Activated naive CD4-positive, alpha-beta T cell treated with anti-CD3 and anti-CD28 coated beads for 36 hours (primary cell): ENCODE measurements around the gene PFKM. TPM values are rescaled to one million over a fixed set of nuclear protein-coding genes. Genes with fewer than 3 reads are reported as not detected.

Experiments
- CTCF ChIA-PET: fragments of 350-600 bp; sonication (Branson Sonifier 250); formaldehyde crosslinking; loops from one replicate; lab custom pipeline; 2021; ENCODE audit warnings: antibody characterized with exemption; lab: Charles Lee
- DNase-seq: peaks from one replicate; pipeline ENCODE4 v3.0.0-alpha.2; 2020
- H3K27ac Mint-ChIP-seq: one replicate; pipeline ENCODE4 v1.8.0; 2021; ENCODE audit warnings: mild to moderate bottlenecking, mixed read lengths
- H3K27me3 Mint-ChIP-seq: one replicate; pipeline ENCODE4 v1.8.0; 2021; ENCODE audit warnings: low read depth, mixed read lengths
- H3K36me3 Mint-ChIP-seq: one replicate; pipeline ENCODE4 v1.8.0; 2021; ENCODE audit warnings: low read depth, mixed read lengths
- H3K4me1 Mint-ChIP-seq: one replicate; pipeline ENCODE4 v1.8.0; 2021; ENCODE audit warnings: low read depth, mixed read lengths
- H3K4me3 Mint-ChIP-seq: one replicate; pipeline ENCODE4 v1.8.0; 2021; ENCODE audit warnings: mild to moderate bottlenecking, moderate library complexity, mixed read lengths
- H3K9me3 Mint-ChIP-seq: one replicate; pipeline ENCODE4 v1.8.0; 2021; ENCODE audit warnings: mixed read lengths
- intact Hi-C: fragments of 100-400 bp; cut with micrococcal nuclease; formaldehyde crosslinking; loops from one replicate; pipeline ENCODE4 v1.15.1; 2023
- total RNA-seq, 2 experiments: library from RNA; stranded (reverse); gene quantifications; one replicate each; pipeline ENCODE4 v1.2.3, GENCODE V29; 2021

PFKM gene
- total RNA-seq, 2 experiments from 2014 or later = 68.2 to 71.9 TPM

DNA sequence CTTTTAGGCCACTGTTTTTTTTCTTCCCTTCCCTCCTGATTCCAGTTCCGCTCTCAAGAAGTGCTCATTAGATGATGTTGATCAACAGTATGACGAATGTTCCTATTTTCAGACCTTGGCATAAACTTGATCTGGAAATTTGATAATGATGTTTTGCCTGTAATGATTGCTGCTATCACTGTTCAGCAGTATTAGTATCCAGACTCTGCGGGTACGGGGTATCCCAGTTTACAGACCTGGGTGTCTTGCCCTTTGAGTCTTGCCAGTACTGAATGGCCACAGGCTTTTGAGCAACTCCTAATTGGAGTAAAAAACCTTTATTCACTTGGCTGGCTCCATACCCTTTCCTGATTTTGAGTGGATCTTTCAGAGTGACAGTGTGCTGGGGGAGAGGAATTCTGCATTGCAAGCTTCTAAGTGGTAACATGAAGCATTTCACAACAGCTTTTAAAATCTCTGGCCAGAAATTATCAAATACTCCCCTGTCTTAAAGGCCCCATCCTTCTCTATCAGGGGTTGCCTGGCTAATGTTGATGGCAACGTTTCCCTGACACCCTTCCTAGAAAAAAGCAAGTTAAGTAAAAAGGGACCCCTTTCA is 44.1 kb downstream of the PFKM start:
- H3K4me1 Mint-ChIP-seq = peaks cover 18% of the 10 kb centered on the region
- H3K4me3 Mint-ChIP-seq = no peak overlapping the region
- H3K36me3 Mint-ChIP-seq = no peaks in the 10 kb centered on the region
- CTCF ChIA-PET = no interaction called here
- intact Hi-C loops = loop anchor here (10.0 kb wide), 1 partner anchor 418 kb away; no protein-coding TSS in a partner anchor
- H3K27ac Mint-ChIP-seq = no peak overlapping the region
- no peaks in the 10 kb centered on the region for H3K27me3 Mint-ChIP-seq
- no peaks in the 10 kb centered on the region for H3K9me3 Mint-ChIP-seq
- no peak for DNase-seq

GRCh38 chr12:48164451-48164850 is 45.3 kb downstream of the PFKM start:
- DNase-seq = no peak

DNA sequence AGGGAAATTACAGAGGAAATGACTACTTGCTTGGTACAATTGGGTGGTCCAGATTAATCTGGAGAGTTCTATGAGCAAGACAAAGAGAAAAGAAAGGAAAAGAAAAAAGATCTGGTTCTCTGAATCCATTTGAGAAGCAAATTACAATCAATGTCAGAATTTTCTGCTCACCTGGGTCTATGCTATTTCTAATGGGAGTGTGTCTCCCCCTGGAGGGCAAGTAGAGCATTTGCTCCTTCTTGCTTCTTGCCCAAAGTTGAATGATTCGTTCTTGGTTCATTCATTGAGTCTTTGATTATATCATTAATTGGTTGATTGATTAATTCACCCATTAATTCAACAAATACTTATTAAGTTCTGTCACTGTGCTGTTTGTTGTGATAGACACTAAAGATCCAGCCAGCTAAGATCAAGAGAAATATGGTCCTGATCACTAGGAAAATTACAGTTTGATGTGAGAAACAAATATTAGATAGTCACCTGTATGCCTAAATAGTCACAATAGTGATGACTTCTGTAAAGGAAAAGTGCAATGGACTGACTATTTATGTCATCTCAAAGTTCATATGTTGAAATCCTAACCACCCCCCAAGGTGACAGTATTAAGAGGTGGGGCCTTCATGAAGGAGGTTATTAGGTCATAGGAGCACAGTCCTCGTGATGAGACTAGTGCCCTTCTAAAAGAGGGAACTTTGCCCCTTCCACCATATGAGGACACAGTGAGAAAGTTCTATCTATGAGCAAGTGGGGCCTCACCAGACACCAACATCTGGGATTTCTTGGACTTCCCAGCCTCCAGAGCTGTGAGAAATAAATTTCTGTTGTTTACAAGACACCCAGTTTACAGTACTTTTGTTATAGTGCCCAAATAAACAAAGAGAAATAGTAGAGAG is 46.2 kb downstream of the PFKM start:
- Mint-ChIP-seq H3K27ac (no peak overlapping the region), H3K27me3 (no peaks in the 10 kb centered on the region), H3K4me3 (no peak overlapping the region), H3K36me3 (no peaks in the 10 kb centered on the region), H3K9me3 (no peaks in the 10 kb centered on the region), H3K4me1 (peaks cover 9% of the 10 kb centered on the region)
- DNase-seq = peak; percentile 72
- intact Hi-C loops = loop anchor here (1.0 to 10.0 kb wide), 7 partner anchors 81 to 450 kb away; partner anchors contain the start of genes TMEM106C and VDR
- CTCF ChIA-PET = interaction anchor here (0.6 to 2.7 kb wide), 16 partner anchors 11 to 693 kb away, joined by 3 to 12 read pairs (median 3); partner anchors contain the start of genes CCDC184 and TMEM106C

More at GRCh38 chr12:48164451-48164850, 45.3 kb downstream of the PFKM start:
- intact Hi-C loops = loop anchor here (2.0 to 10.0 kb wide), 2 partner anchors 326 to 420 kb away; no protein-coding TSS in a partner anchor
- H3K4me3 Mint-ChIP-seq = no peak overlapping the region
- H3K27me3 Mint-ChIP-seq = no peaks in the 10 kb centered on the region
- H3K36me3 Mint-ChIP-seq = no peaks in the 10 kb centered on the region
- no peak overlapping the region for H3K27ac Mint-ChIP-seq
- peaks cover 12% of the 10 kb centered on the region for H3K4me1 Mint-ChIP-seq
- H3K9me3 Mint-ChIP-seq = no peaks in the 10 kb centered on the region
- CTCF ChIA-PET = interaction anchor here (0.6 to 2.7 kb wide), 11 partner anchors 12 to 422 kb away, joined by 3 to 12 read pairs (median 3); partner anchors contain the start of gene TMEM106C

DNA sequence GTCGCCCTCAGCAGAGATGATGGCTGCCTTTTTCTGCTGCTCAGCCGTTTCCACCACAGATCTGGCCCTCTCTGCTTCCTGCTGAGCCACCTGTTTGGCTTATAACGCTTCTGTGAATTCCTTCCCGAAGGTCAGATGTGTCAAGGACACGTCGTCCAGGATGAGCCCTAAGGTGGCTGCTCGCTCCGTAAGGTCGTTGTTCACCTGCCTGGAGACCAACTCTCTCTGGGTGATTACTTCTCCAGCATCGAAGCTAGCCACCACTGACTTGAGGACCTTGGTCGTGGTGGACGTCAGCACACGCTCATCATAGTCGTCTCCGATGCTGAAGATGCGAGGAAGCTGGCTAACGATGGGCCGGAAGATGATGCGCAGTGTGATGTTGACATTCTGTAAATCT is 49.8 kb downstream of the PFKM start:
- CTCF ChIA-PET = interaction anchor here (0.7 to 1.4 kb wide), 2 partner anchors 9 to 20 kb away, joined by 3 to 4 read pairs; no protein-coding TSS in a partner anchor
- intact Hi-C loops = loop anchor here (5.0 to 10.0 kb wide), 2 partner anchors 222 to 424 kb away; no protein-coding TSS in a partner anchor
- no peaks in the 10 kb centered on the region for H3K9me3 Mint-ChIP-seq

DNA sequence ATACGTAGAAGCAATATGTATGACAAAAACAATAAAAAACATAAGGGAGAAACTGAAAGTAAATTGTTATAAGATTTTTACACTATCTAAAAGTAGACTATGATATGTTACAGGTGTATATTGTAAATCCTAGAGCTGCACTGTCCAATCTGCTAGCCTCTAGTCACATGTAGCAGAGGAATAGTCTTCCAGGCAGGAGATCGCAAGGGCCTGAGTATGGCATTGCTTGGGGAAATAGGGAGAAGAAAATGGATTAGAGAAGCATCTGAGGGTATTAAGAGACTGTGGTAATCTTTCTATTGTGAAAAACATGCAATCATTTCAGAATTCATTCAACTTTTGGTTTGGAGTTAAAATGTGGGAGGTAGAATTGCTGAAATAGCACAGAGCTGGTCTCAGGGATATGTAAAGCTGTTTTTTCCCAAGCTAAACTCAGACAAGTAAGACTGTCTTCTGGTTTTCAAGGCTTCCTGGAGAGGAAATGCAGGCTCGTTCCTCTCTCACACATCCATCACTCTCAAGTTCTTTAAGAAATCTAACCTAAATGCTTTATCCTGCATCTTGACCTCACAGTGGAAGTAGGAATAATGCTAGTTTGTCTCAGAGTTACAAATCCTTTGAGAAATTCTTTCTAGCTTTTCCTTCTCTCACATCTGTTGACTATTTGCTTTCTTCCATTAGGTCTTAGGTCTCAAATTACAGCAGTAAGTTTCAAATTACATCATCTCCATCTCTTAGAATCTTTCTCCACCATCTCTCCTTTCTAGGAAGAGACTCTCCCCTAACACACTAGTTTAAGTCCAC is 56.7 kb downstream of the PFKM start:
- Mint-ChIP-seq H3K4me1 (peaks cover 8% of the 10 kb centered on the region), H3K9me3 (no peaks in the 10 kb centered on the region), H3K36me3 (no peaks in the 10 kb centered on the region), H3K4me3 (peak overlapping the region; percentile 32), H3K27ac (no peak overlapping the region), H3K27me3 (peaks cover 2% of the 10 kb centered on the region)
- intact Hi-C loops = no loop called here
- DNase-seq = no peak
- CTCF ChIA-PET = interaction anchor here (0.6 to 2.9 kb wide), 4 partner anchors 11 to 183 kb away, joined by 3 to 12 read pairs (median 4); no protein-coding TSS in a partner anchor

More for the DNA sequence above, 49.8 kb downstream of the PFKM start:
- Mint-ChIP-seq H3K4me3 (no peak overlapping the region), H3K27ac (no peak overlapping the region), H3K36me3 (no peaks in the 10 kb centered on the region), H3K27me3 (no peaks in the 10 kb centered on the region), H3K4me1 (no peaks in the 10 kb centered on the region)
- DNase-seq = no peak

GRCh38 chr12:48176417-48176751 is 57.2 kb downstream of the PFKM start:
- CTCF ChIA-PET = interaction anchor here (0.6 to 2.9 kb wide), 4 partner anchors 11 to 182 kb away, joined by 3 to 12 read pairs (median 4); no protein-coding TSS in a partner anchor
- Mint-ChIP-seq H3K36me3 (no peaks in the 10 kb centered on the region), H3K4me1 (peaks cover 8% of the 10 kb centered on the region), H3K9me3 (no peaks in the 10 kb centered on the region), H3K27ac (no peak overlapping the region), H3K4me3 (no peak overlapping the region), H3K27me3 (peaks cover 2% of the 10 kb centered on the region)
- intact Hi-C loops = no loop called here
- DNase-seq = no peak

DNA sequence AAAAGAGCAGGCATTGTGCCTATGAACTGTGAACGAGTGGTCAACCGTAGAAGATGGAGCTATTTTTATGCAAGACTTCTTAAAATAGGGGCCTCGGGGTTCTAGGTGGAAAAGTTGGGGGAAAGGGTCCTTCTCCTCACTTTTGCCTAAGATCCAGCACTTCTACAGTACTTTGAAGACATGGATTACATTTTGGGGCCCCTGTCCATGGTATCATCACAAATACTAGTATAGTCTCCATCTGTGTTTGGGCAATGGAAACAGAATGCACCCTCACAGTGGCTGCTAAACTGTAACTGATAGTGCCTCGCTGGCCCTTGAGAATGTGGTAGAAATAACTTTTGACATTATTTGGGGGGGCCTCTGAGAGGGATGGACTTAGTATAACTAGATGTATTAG is 58.8 kb downstream of the PFKM start:
- CTCF ChIA-PET = interaction anchor here (1.0 kb wide), 2 partner anchors 11 to 440 kb away, joined by 3 to 4 read pairs; no protein-coding TSS in a partner anchor
- Mint-ChIP-seq H3K4me3 (no peak overlapping the region), H3K36me3 (no peaks in the 10 kb centered on the region), H3K27ac (no peak overlapping the region), H3K27me3 (peaks cover 2% of the 10 kb centered on the region), H3K4me1 (peaks cover 18% of the 10 kb centered on the region), H3K9me3 (no peaks in the 10 kb centered on the region)
- intact Hi-C loops = no loop called here
- no peak for DNase-seq

DNA sequence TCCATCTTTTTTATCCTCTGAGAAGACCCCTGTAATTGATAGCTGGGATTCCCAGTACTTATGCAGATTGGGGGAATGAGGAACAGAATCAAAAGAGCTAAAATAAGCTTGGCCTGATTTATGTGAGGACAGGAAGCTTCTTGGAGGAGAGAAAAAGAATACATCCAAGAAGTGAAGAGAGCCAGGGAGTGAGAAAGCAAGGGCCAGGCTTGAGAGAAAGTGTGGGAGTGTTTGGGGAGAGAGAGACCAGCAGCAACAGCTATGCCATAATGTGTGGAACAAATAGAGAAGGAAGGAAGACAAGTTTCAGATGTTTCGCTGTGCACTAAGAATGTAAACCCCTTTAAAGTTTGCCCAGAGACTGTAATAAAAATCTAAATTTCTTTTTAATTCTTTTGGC is 60.3 kb downstream of the PFKM start:
- intact Hi-C loops = no loop called here

GRCh38 chr12:48180424-48180823 is 61.3 kb downstream of the PFKM start:
- H3K27me3 Mint-ChIP-seq = peaks cover 16% of the 10 kb centered on the region

More for the DNA sequence above, 60.3 kb downstream of the PFKM start:
- no peak for DNase-seq
- Mint-ChIP-seq H3K27ac (no peak overlapping the region), H3K27me3 (peaks cover 7% of the 10 kb centered on the region), H3K4me3 (no peak overlapping the region), H3K9me3 (no peaks in the 10 kb centered on the region), H3K36me3 (no peaks in the 10 kb centered on the region), H3K4me1 (peaks cover 20% of the 10 kb centered on the region)
- CTCF ChIA-PET = interaction anchor here (0.5 to 1.3 kb wide), 3 partner anchors 9 to 239 kb away, joined by 3 to 5 read pairs (median 4); no protein-coding TSS in a partner anchor

GRCh38 chr12:48180857-48181495 is 61.8 kb downstream of the PFKM start:
- Mint-ChIP-seq H3K9me3 (no peaks in the 10 kb centered on the region), H3K27ac (no peak overlapping the region), H3K36me3 (no peaks in the 10 kb centered on the region), H3K27me3 (peaks cover 15% of the 10 kb centered on the region), H3K4me1 (peaks cover 15% of the 10 kb centered on the region), H3K4me3 (no peak overlapping the region)
- DNase-seq = no peak
- CTCF ChIA-PET = interaction anchor here (0.8 to 1.3 kb wide), 3 partner anchors 9 to 23 kb away, joined by 3 to 4 read pairs (median 3); no protein-coding TSS in a partner anchor
- intact Hi-C loops = loop anchor here (5.0 kb wide), 2 partner anchors 361 to 436 kb away; no protein-coding TSS in a partner anchor

More at GRCh38 chr12:48180424-48180823, 61.3 kb downstream of the PFKM start:
- H3K36me3 Mint-ChIP-seq = no peaks in the 10 kb centered on the region
- no peak overlapping the region for H3K27ac Mint-ChIP-seq
- H3K9me3 Mint-ChIP-seq = no peaks in the 10 kb centered on the region
- CTCF ChIA-PET = interaction anchor here (1.2 to 1.3 kb wide), 2 partner anchors 8 to 9 kb away, joined by 3 to 5 read pairs; no protein-coding TSS in a partner anchor
- peaks cover 20% of the 10 kb centered on the region for H3K4me1 Mint-ChIP-seq
- no peak overlapping the region for H3K4me3 Mint-ChIP-seq
- intact Hi-C loops = loop anchor here (5.0 kb wide), 2 partner anchors 362 to 437 kb away; no protein-coding TSS in a partner anchor
- DNase-seq = no peak

DNA sequence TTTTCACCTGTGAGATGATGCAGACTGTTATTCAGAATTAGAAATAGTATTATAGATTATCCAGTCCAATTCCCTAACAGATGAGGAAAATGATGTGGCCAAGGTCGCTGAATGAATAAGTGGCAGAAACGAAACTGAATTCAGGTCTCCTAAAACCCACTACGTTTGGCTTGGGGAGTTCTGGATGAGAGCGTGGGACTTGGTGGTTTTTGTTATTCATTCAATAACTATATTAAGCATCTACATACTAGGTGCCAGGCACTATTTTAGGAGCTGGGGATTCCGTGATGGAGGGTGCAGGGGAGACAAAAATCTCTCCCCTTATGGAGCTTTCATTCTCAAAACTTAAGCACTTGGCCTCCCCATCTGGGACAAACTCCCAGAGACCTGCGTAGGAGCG is 63.5 kb downstream of the PFKM start:
- H3K4me3 Mint-ChIP-seq = peak overlapping the region; percentile 88
- DNase-seq = no peak
- CTCF ChIA-PET = interaction anchor here (0.5 to 1.5 kb wide), 14 partner anchors 12 to 961 kb away, joined by 3 to 13 read pairs (median 4); partner anchors contain the start of gene ASB8
- intact Hi-C loops = loop anchor here (1.0 to 5.0 kb wide), 5 partner anchors 16 to 435 kb away; partner anchors contain the start of genes ASB8 and TMEM106C
- no peak overlapping the region for H3K27ac Mint-ChIP-seq
- H3K4me1 Mint-ChIP-seq = peaks cover 12% of the 10 kb centered on the region
- H3K27me3 Mint-ChIP-seq = peaks cover 15% of the 10 kb centered on the region
- H3K36me3 Mint-ChIP-seq = no peaks in the 10 kb centered on the region
- H3K9me3 Mint-ChIP-seq = no peaks in the 10 kb centered on the region
